CD4-positive, alpha-beta T cell (primary cell): ENCODE results near the gene OSM. TPM values are rescaled to one million over a fixed set of nuclear protein-coding genes. Genes with fewer than 3 reads are reported as not detected.

Experiments
- ATAC-seq: fragments of 200-7000 bp; cut with Tn5 transposase; one replicate; pipeline ENCODE4 v1.10.0; 2022; ENCODE audit warnings: mild to moderate bottlenecking; ENCODE audit not compliant: poor library complexity
- CTCF ChIA-PET: fragments of 350-600 bp; sonication (Branson Sonifier 250); formaldehyde crosslinking; loops from one replicate; lab custom pipeline; 2021; ENCODE audit warnings: antibody characterized with exemption, inconsistent platforms; lab: Charles Lee
- POLR2A ChIA-PET: fragments of 350-600 bp; sonication (Branson Sonifier 250); formaldehyde crosslinking; loops from one replicate; lab custom pipeline; 2021; ENCODE audit warnings: antibody characterized with exemption, inconsistent platforms; lab: Charles Lee
- DNase-seq, 14 experiments: peaks; one replicate each; pipeline ENCODE4 v3.0.0-alpha.2; 2013 to 2020; ENCODE audit warnings: mixed read lengths in 2 of 14
- H3K27ac ChIP-seq, 2 donors: one replicate each; pipeline versions ENCODE4 v1.5.1 to v1.7.0; 2013; ENCODE audit warnings: low read length in 2 of 2, low read depth in 1 of 2, mild to moderate bottlenecking in 1 of 2
- H3K27me3 ChIP-seq, 2 experiments: 1 replicate in 1 of 2; 2 replicates in 1 of 2; pipeline versions ENCODE4 v1.6.1 to v1.7.0; 2013; ENCODE audit warnings: low read length in 2 of 2, control low read depth in 1 of 2, mild to moderate bottlenecking in 1 of 2, moderate library complexity in 1 of 2; ENCODE audit not compliant: insufficient read depth in 2 of 2, control insufficient read depth in 1 of 2
- H3K36me3 ChIP-seq: one replicate; pipeline ENCODE4 v1.6.1; 2013; ENCODE audit warnings: low read length, control low read depth; ENCODE audit not compliant: insufficient read depth
- H3K4me1 ChIP-seq: one replicate; pipeline ENCODE4 v1.6.1; 2013; ENCODE audit warnings: low read length, control low read depth; ENCODE audit not compliant: insufficient read depth
- H3K4me3 ChIP-seq: one replicate; pipeline ENCODE4 v1.5.1; 2013; ENCODE audit warnings: mild to moderate bottlenecking, low read length, moderate library complexity
- H3K9me3 ChIP-seq, 2 experiments: 1 replicate in 1 of 2; 2 replicates in 1 of 2; pipeline versions ENCODE4 v1.6.1 to v1.7.0; 2013; ENCODE audit warnings: low read length in 2 of 2, mild to moderate bottlenecking in 2 of 2, control low read depth in 1 of 2, moderate library complexity in 1 of 2; ENCODE audit not compliant: control insufficient read depth in 1 of 2, insufficient read depth in 1 of 2
- H3K27ac Mint-ChIP-seq: one replicate; pipeline ENCODE4 v1.8.0; 2020; ENCODE audit warnings: mixed read lengths
- H3K27me3 Mint-ChIP-seq: one replicate; pipeline ENCODE4 v1.8.0; 2021; ENCODE audit warnings: mixed read lengths
- H3K36me3 Mint-ChIP-seq: one replicate; pipeline ENCODE4 v1.8.0; 2021; ENCODE audit warnings: low read depth, mixed read lengths
- H3K4me1 Mint-ChIP-seq: one replicate; pipeline ENCODE4 v1.8.0; 2021; ENCODE audit warnings: low read depth, mixed read lengths
- H3K4me3 Mint-ChIP-seq: one replicate; pipeline ENCODE4 v1.8.0; 2020; ENCODE audit warnings: mild to moderate bottlenecking, mixed read lengths
- H3K9me3 Mint-ChIP-seq: one replicate; pipeline ENCODE4 v1.8.0; 2020; ENCODE audit warnings: mixed read lengths
- CTCF ChIP-seq: fragments of 200-600 bp; IDR thresholded peaks from one replicate; pipeline ENCODE4 v1.8.0; 2022; ENCODE audit warnings: antibody characterized with exemption, mild to moderate bottlenecking
- intact Hi-C, 2 experiments: fragments of 100-400 bp; cut with DNase I in 1 of 2; cut with micrococcal nuclease in 1 of 2; formaldehyde crosslinking; loops; one replicate each; pipeline versions ENCODE4 v1.15.1 to v1.9.0; 2023 to 2025; cut with DNase I, micrococcal nuclease
- total RNA-seq, 174 experiments: library from RNA in 2 of 174; stranded (reverse) in 2 of 174; gene quantifications; one replicate each; pipeline ENCODE4 v1.2.3 and lab custom pipeline; 2021 to 2026

The OSM gene
- total RNA-seq, 2 experiments from 2014 or later = 13.9 to 16.7 TPM

DNA sequence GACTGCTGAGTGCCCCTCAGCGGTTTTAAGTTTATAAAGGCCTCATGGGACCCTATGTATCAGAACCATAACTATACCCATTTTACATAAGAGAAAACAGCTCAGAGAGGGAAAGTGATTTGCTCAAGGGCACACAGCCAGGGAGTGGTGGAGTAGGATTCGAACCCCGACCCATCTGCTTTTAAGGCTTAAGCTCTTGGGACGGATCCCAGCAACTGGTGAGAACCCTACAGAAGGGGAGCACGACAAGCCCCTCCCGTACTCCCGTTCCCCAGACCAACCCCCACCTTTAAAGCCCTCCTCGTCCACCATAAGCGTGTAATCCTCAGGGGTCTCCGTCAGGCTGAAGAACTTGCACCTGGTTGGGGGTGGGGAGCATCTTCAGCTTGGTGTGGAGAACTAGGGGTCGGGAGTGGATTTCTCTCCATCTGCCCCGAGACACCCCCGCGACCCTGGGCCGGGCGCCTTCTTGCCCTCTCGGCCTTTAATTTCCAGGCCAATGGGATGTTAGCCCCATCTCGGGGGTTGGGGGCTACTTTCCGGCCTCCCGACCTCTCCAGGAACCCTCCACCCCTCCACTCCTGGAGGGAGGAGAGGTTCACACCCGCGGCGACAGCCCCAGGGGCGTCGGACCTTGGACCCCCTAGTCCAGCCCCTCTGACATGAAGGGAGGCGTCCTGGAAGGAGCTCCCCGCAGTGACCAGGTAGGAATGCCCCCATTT lies 21.9 kb upstream of the OSM start:
- H3K36me3 Mint-ChIP-seq = peaks cover 62% of the 10 kb centered on the region
- ATAC-seq (no peak), DNase-seq (peak in 1 of 14 experiments; percentile 52)
- peaks cover 38% of the 10 kb centered on the region for H3K36me3 ChIP-seq
- intact Hi-C loops = loop anchor here (1.0 to 5.0 kb wide), 5 partner anchors 18 to 196 kb away; partner anchors contain the start of genes MTFP1 (in 1 of the 2), SF3A1 (in 1 of the 2) and TBC1D10A (in 1 of the 2)
- H3K9me3 Mint-ChIP-seq = no peaks in the 10 kb centered on the region
- H3K27me3 ChIP-seq = no peaks in the 10 kb centered on the region
- peak overlapping the region; percentile 97 for H3K4me3 Mint-ChIP-seq
- ChIA-PET POLR2A (interaction anchor here (0.8 to 9.8 kb wide), 27 partner anchors 8 to 184 kb away, joined by 3 to 268 read pairs (median 5); partner anchors contain the start of genes CCDC157, MTFP1, OSM and RNF215), CTCF (interaction anchor here (0.6 to 6.8 kb wide), 36 partner anchors 7 to 200 kb away, joined by 3 to 99 read pairs (median 7); partner anchors contain the start of genes CCDC157, MTFP1, RNF215 and SEC14L2)
- no peaks in the 10 kb centered on the region for H3K9me3 ChIP-seq
- peaks cover 51% of the 10 kb centered on the region for H3K4me1 ChIP-seq
- H3K27ac Mint-ChIP-seq = peak overlapping the region; percentile 89
- TF ChIP-seq CTCF = no peak
- H3K4me1 Mint-ChIP-seq = peaks cover 47% of the 10 kb centered on the region
- no peaks in the 10 kb centered on the region for H3K27me3 Mint-ChIP-seq
- H3K4me3 ChIP-seq = peak overlapping the region; percentile 75
- H3K27ac ChIP-seq = peak overlapping the region; percentile 51 to 60

DNA sequence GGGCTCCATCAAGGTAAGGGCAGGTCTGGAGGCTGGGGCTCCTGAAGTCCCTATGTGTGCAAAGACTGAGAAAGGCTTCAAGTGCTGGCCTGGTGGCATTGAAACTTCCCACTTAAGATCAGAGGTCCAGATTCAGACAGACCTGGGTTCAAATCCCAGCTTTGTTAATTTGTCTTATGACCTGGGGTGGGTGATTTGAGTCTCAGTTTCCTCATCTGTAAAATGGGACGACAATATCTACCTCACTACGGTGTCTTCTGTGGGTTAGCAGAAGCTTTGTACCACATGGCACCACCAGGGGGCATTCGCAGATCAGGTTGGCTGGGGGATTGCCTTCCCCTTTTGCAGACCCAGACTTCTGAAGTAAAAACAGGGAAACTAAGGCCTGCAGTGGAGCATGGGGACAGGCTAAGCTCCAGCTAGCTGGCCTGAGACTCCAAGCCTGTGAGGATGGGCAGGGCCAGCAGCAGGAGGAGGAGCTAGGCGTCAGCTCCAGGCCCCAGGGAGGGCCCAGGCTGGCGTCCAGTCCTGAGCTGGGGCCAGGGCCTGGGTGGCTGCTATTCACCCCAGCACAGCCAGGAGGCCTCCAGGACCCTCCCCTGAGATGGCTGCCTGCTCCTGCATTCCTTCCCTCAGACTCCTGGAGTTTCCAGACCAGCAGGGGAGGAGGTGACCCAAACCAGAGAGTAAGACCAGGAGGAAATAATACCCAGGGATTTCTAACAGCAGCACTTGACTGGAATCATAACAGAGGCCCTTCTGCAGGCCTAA lies 21.2 kb upstream of the OSM start:
- peaks cover 55% of the 10 kb centered on the region for H3K36me3 Mint-ChIP-seq
- Histone ChIP-seq H3K9me3 (no peaks in the 10 kb centered on the region), H3K4me3 (peak overlapping the region; percentile 5), H3K27me3 (no peaks in the 10 kb centered on the region), H3K36me3 (peaks cover 30% of the 10 kb centered on the region), H3K27ac (peak overlapping the region in 1 of 2 donors; percentile 32), H3K4me1 (peaks cover 59% of the 10 kb centered on the region)
- ATAC-seq (peak; percentile 48), DNase-seq (peak; percentile 83 to 94 (median 90))
- ChIA-PET CTCF (interaction anchor here (0.7 to 6.8 kb wide), 39 partner anchors 8 to 200 kb away, joined by 3 to 99 read pairs (median 6); partner anchors contain the start of genes CCDC157, MTFP1, OSM and RNF215), POLR2A (interaction anchor here (0.6 to 9.8 kb wide), 22 partner anchors 8 to 183 kb away, joined by 3 to 268 read pairs (median 6); partner anchors contain the start of genes CCDC157, MTFP1, OSM and RNF215)
- intact Hi-C loops = loop anchor here (1.0 to 5.0 kb wide), 8 partner anchors 19 to 197 kb away; partner anchors contain the start of genes MTFP1 (in 2 of the 2) and RNF215 (in 2 of the 2)
- TF ChIP-seq CTCF = peak; percentile 89
- H3K27me3 Mint-ChIP-seq = no peaks in the 10 kb centered on the region
- no peaks in the 10 kb centered on the region for H3K9me3 Mint-ChIP-seq
- peaks cover 40% of the 10 kb centered on the region for H3K4me1 Mint-ChIP-seq
- H3K4me3 Mint-ChIP-seq = peak overlapping the region; percentile 97
- H3K27ac Mint-ChIP-seq = peak overlapping the region; percentile 89
